ENCODE data around the gene OR10H1.

Gene OR10H1

GRCh38 chr19:15820646-15821045, 5.2 kb upstream of the OR10H1 start:
- peaks cover 6% of the 10 kb centered on the region; the same call in 1 of the 2 replicates for H3K27me3 ChIP-seq (ENCODE audit: insufficient read depth, low read depth)
- no peak overlapping the region for H3K27ac ChIP-seq
- TF ChIP-seq, protein P1, sequence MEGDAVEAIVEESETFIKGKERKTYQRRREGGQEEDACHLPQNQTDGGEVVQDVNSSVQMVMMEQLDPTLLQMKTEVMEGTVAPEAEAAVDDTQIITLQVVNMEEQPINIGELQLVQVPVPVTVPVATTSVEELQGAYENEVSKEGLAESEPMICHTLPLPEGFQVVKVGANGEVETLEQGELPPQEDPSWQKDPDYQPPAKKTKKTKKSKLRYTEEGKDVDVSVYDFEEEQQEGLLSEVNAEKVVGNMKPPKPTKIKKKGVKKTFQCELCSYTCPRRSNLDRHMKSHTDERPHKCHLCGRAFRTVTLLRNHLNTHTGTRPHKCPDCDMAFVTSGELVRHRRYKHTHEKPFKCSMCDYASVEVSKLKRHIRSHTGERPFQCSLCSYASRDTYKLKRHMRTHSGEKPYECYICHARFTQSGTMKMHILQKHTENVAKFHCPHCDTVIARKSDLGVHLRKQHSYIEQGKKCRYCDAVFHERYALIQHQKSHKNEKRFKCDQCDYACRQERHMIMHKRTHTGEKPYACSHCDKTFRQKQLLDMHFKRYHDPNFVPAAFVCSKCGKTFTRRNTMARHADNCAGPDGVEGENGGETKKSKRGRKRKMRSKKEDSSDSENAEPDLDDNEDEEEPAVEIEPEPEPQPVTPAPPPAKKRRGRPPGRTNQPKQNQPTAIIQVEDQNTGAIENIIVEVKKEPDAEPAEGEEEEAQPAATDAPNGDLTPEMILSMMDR (conservative IDR thresholded peaks at IDR 0.05; ENCODE audit: low read depth, low read length) = no peak
- H4K20me1 ChIP-seq (ENCODE audit: insufficient read depth) = no peaks in the 10 kb centered on the region
- H3K9ac ChIP-seq = no peak overlapping the region
- H3K4me3 ChIP-seq (IDR thresholded peaks at IDR 0.05; ENCODE audit: insufficient read depth, low read depth, low read length) = no peak overlapping the region
- no peaks in the 10 kb centered on the region for H3K4me1 ChIP-seq (ENCODE audit: low read depth, poor library complexity, severe bottlenecking)
- no peaks in the 10 kb centered on the region for H3K79me2 ChIP-seq (ENCODE audit: insufficient read depth, low read depth)
- no peak overlapping the region for H3K4me2 ChIP-seq
- no peak overlapping the region for H2AFZ ChIP-seq (ENCODE audit: low read depth)
- no peaks in the 10 kb centered on the region for H3K36me3 ChIP-seq (ENCODE audit: insufficient read depth)

- H3K79me2 ChIP-seq (ENCODE audit: insufficient read depth, low read depth) = no peaks in the 10 kb centered on the region
- H4K20me1 ChIP-seq (ENCODE audit: insufficient read depth) = no peaks in the 10 kb centered on the region
- H3K4me3 ChIP-seq (IDR thresholded peaks at IDR 0.05; ENCODE audit: insufficient read depth, low read depth, low read length) = no peak overlapping the region
- H3K9ac ChIP-seq = no peak overlapping the region
- TF ChIP-seq, protein P1 (conservative IDR thresholded peaks at IDR 0.05; ENCODE audit: low read depth, low read length) = no peak
- no peak overlapping the region for H3K27ac ChIP-seq
- H3K4me1 ChIP-seq (ENCODE audit: low read depth, poor library complexity, severe bottlenecking) = no peaks in the 10 kb centered on the region
- no peaks in the 10 kb centered on the region for H3K36me3 ChIP-seq (ENCODE audit: insufficient read depth)
- H2AFZ ChIP-seq (ENCODE audit: low read depth) = no peak overlapping the region
- H3K27me3 ChIP-seq (ENCODE audit: insufficient read depth, low read depth) = peaks cover 8% of the 10 kb centered on the region; the same call in 1 of the 2 replicates
- no peak overlapping the region for H3K4me2 ChIP-seq
Observed at GRCh38 chr19:15813916-15814315, 1.5 kb downstream of the OR10H1 start.

DNA sequence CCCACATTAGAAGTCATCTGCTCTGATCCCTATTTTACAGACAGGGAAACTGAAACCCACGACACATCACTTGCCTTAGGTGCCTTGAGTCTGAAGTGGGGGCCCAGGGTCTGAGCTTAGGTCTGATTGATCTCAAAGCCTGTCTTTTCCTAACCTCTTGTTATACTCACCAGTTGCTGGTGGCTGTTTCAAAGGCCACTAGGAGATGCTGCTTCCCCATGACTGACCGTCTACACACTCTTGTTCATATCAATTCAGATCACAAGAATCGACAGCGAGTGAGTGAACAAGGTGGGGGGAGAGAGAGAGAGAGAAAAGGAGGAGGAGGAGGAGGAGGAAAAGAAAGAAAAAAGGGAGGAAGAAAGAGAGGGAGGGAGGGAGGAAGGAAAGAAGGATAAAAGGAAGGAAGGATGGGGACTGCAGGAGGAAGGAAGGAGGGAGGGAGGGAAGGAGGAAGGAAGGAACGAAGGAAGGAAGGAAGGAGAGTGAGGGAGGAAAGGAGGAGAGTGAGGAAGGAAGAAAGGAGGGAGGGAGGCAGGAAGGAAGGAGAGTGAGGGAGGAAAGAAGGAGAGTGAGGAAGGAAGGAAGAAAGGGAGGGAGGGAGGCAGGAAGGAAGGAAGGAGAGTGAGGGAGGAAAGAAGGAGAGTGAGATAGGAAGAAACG, 3.3 kb downstream of the OR10H1 start:
- H2AFZ ChIP-seq (ENCODE audit: low read depth) = no peak overlapping the region
- H3K4me1 ChIP-seq (ENCODE audit: low read depth, poor library complexity, severe bottlenecking) = no peaks in the 10 kb centered on the region
- no peak overlapping the region for H3K4me2 ChIP-seq
- H3K4me3 ChIP-seq (IDR thresholded peaks at IDR 0.05; ENCODE audit: insufficient read depth, low read depth, low read length) = no peak overlapping the region
- H3K36me3 ChIP-seq (ENCODE audit: insufficient read depth) = no peaks in the 10 kb centered on the region
- H3K27me3 ChIP-seq (ENCODE audit: insufficient read depth, low read depth) = peaks cover 6% of the 10 kb centered on the region; the same call in 1 of the 2 replicates
- H3K79me2 ChIP-seq (ENCODE audit: insufficient read depth, low read depth) = no peaks in the 10 kb centered on the region
- H4K20me1 ChIP-seq (ENCODE audit: insufficient read depth) = no peaks in the 10 kb centered on the region
- TF ChIP-seq, protein P1 (conservative IDR thresholded peaks at IDR 0.05; ENCODE audit: low read depth, low read length) = no peak
- H3K27ac ChIP-seq = no peak overlapping the region
- H3K9ac ChIP-seq = no peak overlapping the region

- Histone ChIP-seq H3K79me2 (ENCODE audit: insufficient read depth, low read depth) (no peaks in the 10 kb centered on the region), H3K9ac (no peak overlapping the region), H3K4me2 (no peak overlapping the region), H3K36me3 (ENCODE audit: insufficient read depth) (no peaks in the 10 kb centered on the region), H3K27ac (no peak overlapping the region), H4K20me1 (ENCODE audit: insufficient read depth) (no peaks in the 10 kb centered on the region), H3K4me1 (ENCODE audit: low read depth, poor library complexity, severe bottlenecking) (no peaks in the 10 kb centered on the region), H3K27me3 (ENCODE audit: insufficient read depth, low read depth) (peaks cover 4% of the 10 kb centered on the region; the same call in 1 of the 2 replicates), H3K4me3 (IDR thresholded peaks at IDR 0.05; ENCODE audit: insufficient read depth, low read depth, low read length) (no peak overlapping the region), H2AFZ (ENCODE audit: low read depth) (no peak overlapping the region)
- TF ChIP-seq, protein P1 (conservative IDR thresholded peaks at IDR 0.05; ENCODE audit: low read depth, low read length) = no peak
Observed at GRCh38 chr19:15811476-15811875, 4.0 kb downstream of the OR10H1 start.
